SH-SY5Y (cell line): ENCODE results near the gene CHAC1.

ENCODE experiments used
- GATA2 ChIP-seq: IDR thresholded peaks from 2 replicates; pipeline ENCODE4 v1.6.1; 2011; ENCODE audit warnings: mild to moderate bottlenecking, low read depth, low read length
- GATA3 ChIP-seq: IDR thresholded peaks from 2 replicates; pipeline ENCODE4 v1.6.1; 2011; ENCODE audit warnings: low read depth, mild to moderate bottlenecking, low read length, moderate library complexity

GRCh38 chr15:40934457-40934856 is 18.8 kb upstream of the CHAC1 start:
- TF ChIP-seq GATA2: no peak
- no peak for TF ChIP-seq GATA3
